ENCODE measurements around the gene ANXA11. TPM values are rescaled to one million over a fixed set of nuclear protein-coding genes. Genes with fewer than 3 reads are reported as not detected.
"Not testable (repeated sequence)": the region's sequence is repeated elsewhere in the genome, so short reads cannot be mapped to it uniquely, and the experiment has no call there.

ANXA11 gene
- total RNA-seq, result 100 to 1,000 TPM; 211 to 217 TPM
- 292 TPM for polyA plus RNA-seq

- POLR2A ChIA-PET, result interaction anchor here (0.5 to 5.2 kb wide), 4 partner anchors 9 to 21 kb away, joined by 3 to 66 read pairs (median 4); no protein-coding TSS in a partner anchor
- Histone ChIP-seq H3K4me3 (ENCODE audit: low read length) (peak within 1 kb of the TSS; percentile 80), H3K27me3 (ENCODE audit: insufficient read depth, low read length, poor library complexity, severe bottlenecking) (no peaks in the 10 kb centered on the region), H3K4me1 (ENCODE audit: insufficient read depth, low read length) (peaks cover 50% of the 10 kb centered on the region), H3K9me3 (ENCODE audit: low read length) (no peaks in the 10 kb centered on the region), H3K27ac (ENCODE audit: low read depth, low read length) (peak within 1 kb of the TSS; percentile 74), H3K36me3 (ENCODE audit: insufficient read depth, low read length) (no peaks in the 10 kb centered on the region)
- DNase-seq, result peak; percentile 81 to 91 (median 81)
- Mint-ChIP-seq H3K4me3 (peak within 1 kb of the TSS; percentile 82 to 97 (median 94)), H3K27me3 (no peaks in the 10 kb centered on the region), H3K9me3 (no peaks in the 10 kb centered on the region), H3K27ac (peak within 1 kb of the TSS; percentile 92 to 97 (median 95)), H3K36me3 (peaks cover 0 to 22% (median 6%) of the 10 kb centered on the region in 3 donors), H3K4me1 (peaks cover 48 to 55% (median 54%) of the 10 kb centered on the region in 3 donors)
- CTCF ChIA-PET, result interaction anchor here (1.0 to 4.9 kb wide), 2 partner anchors 18 to 62 kb away, joined by 3 to 50 read pairs; no protein-coding TSS in a partner anchor
Observed at GRCh38 chr10:80205477-80206276, at the start of gene ANXA11. Gene ANXA11, minus strand, starts transcription at chr10:80205537. Its CDS starts 32,676 bp downstream, at chr10:80172861.

- H3K4me3 Mint-ChIP-seq; H3K27ac Mint-ChIP-seq; H3K4me3 ChIP-seq (ENCODE audit: low read length); H3K9me3 ChIP-seq (ENCODE audit: low read length); H3K36me3 Mint-ChIP-seq; H3K27me3 Mint-ChIP-seq; CTCF ChIA-PET; POLR2A ChIA-PET; H3K4me1 ChIP-seq (ENCODE audit: insufficient read depth, low read length); H3K9me3 Mint-ChIP-seq; H3K27me3 ChIP-seq (ENCODE audit: insufficient read depth, low read length, poor library complexity, severe bottlenecking); H3K27ac ChIP-seq (ENCODE audit: low read depth, low read length); H3K36me3 ChIP-seq (ENCODE audit: insufficient read depth, low read length); DNase-seq: not testable (repeated sequence)
- peaks cover 5 to 12% (median 8%) of the 10 kb centered on the region in 3 donors for H3K4me1 Mint-ChIP-seq
Observed at GRCh38 chr10:80254726-80255125, 49.4 kb upstream of the ANXA11 start.

GRCh38 chr10:80253963-80254271, 48.6 kb upstream of the ANXA11 start:
- POLR2A ChIA-PET; CTCF ChIA-PET; H3K4me1 ChIP-seq (ENCODE audit: insufficient read depth, low read length); H3K27ac ChIP-seq (ENCODE audit: low read depth, low read length); H3K4me3 Mint-ChIP-seq; H3K9me3 ChIP-seq (ENCODE audit: low read length); DNase-seq; H3K4me3 ChIP-seq (ENCODE audit: low read length); H3K36me3 Mint-ChIP-seq; H3K9me3 Mint-ChIP-seq; H3K36me3 ChIP-seq (ENCODE audit: insufficient read depth, low read length); H3K27me3 Mint-ChIP-seq; H3K27me3 ChIP-seq (ENCODE audit: insufficient read depth, low read length, poor library complexity, severe bottlenecking): not testable (repeated sequence)
- Mint-ChIP-seq H3K4me1 (peaks cover 5 to 12% (median 8%) of the 10 kb centered on the region in 3 donors), H3K27ac (peak overlapping the region in 1 of 8 donors; percentile 59)

GRCh38 chr10:80253266-80253962, 48.1 kb upstream of the ANXA11 start:
- CTCF ChIA-PET, result no interaction called here
- Histone ChIP-seq H3K27me3 (ENCODE audit: insufficient read depth, low read length, poor library complexity, severe bottlenecking) (no peaks in the 10 kb centered on the region), H3K4me1 (ENCODE audit: insufficient read depth, low read length) (no peaks in the 10 kb centered on the region), H3K4me3 (ENCODE audit: low read length) (no peak overlapping the region), H3K9me3 (ENCODE audit: low read length) (no peaks in the 10 kb centered on the region), H3K27ac (ENCODE audit: low read depth, low read length) (no peak overlapping the region), H3K36me3 (ENCODE audit: insufficient read depth, low read length) (no peaks in the 10 kb centered on the region)
- Mint-ChIP-seq H3K4me3 (peak overlapping the region in 2 of 7 donors; percentile 12 to 64), H3K9me3 (no peaks in the 10 kb centered on the region), H3K27me3 (peaks cover 0 to 3% of the 10 kb centered on the region in 2 donors), H3K36me3 (no peaks in the 10 kb centered on the region), H3K4me1 (peaks cover 5 to 12% (median 8%) of the 10 kb centered on the region in 3 donors), H3K27ac (peak overlapping the region in 5 of 8 donors; percentile 2 to 89 (median 59))
- POLR2A ChIA-PET, result no interaction called here
- no peak for DNase-seq

- Mint-ChIP-seq H3K9me3 (no peaks in the 10 kb centered on the region), H3K27me3 (peaks cover 0 to 3% of the 10 kb centered on the region in 2 donors), H3K4me3 (no peak overlapping the region), H3K27ac (peak overlapping the region in 1 of 8 donors; percentile 17), H3K36me3 (no peaks in the 10 kb centered on the region), H3K4me1 (peaks cover 5 to 12% (median 8%) of the 10 kb centered on the region in 3 donors)
- no peaks in the 10 kb centered on the region for H3K36me3 ChIP-seq (ENCODE audit: insufficient read depth, low read length)
- no peak overlapping the region for H3K4me3 ChIP-seq (ENCODE audit: low read length)
- POLR2A ChIA-PET, result no interaction called here
- CTCF ChIA-PET, result no interaction called here
- H3K27me3 ChIP-seq (ENCODE audit: insufficient read depth, low read length, poor library complexity, severe bottlenecking), result no peaks in the 10 kb centered on the region
- DNase-seq, result no peak
- H3K27ac ChIP-seq (ENCODE audit: low read depth, low read length), result no peak overlapping the region
- no peaks in the 10 kb centered on the region for H3K4me1 ChIP-seq (ENCODE audit: insufficient read depth, low read length)
- no peaks in the 10 kb centered on the region for H3K9me3 ChIP-seq (ENCODE audit: low read length)
Observed at GRCh38 chr10:80252296-80252887, 47.1 kb upstream of the ANXA11 start.

- H3K27ac Mint-ChIP-seq; H3K4me3 Mint-ChIP-seq; CTCF ChIA-PET; H3K27me3 ChIP-seq (ENCODE audit: insufficient read depth, low read length, poor library complexity, severe bottlenecking); H3K4me1 ChIP-seq (ENCODE audit: insufficient read depth, low read length); H3K36me3 ChIP-seq (ENCODE audit: insufficient read depth, low read length); H3K36me3 Mint-ChIP-seq; H3K9me3 Mint-ChIP-seq; H3K27ac ChIP-seq (ENCODE audit: low read depth, low read length); DNase-seq; H3K4me3 ChIP-seq (ENCODE audit: low read length); H3K9me3 ChIP-seq (ENCODE audit: low read length); H3K27me3 Mint-ChIP-seq; POLR2A ChIA-PET: not testable (repeated sequence)
- peaks cover 5 to 12% (median 8%) of the 10 kb centered on the region in 3 donors for H3K4me1 Mint-ChIP-seq
Observed at GRCh38 chr10:80251703-80252280, 46.5 kb upstream of the ANXA11 start.

- H3K9me3 Mint-ChIP-seq; H3K36me3 ChIP-seq (ENCODE audit: insufficient read depth, low read length); H3K9me3 ChIP-seq (ENCODE audit: low read length); DNase-seq; CTCF ChIA-PET; H3K27ac ChIP-seq (ENCODE audit: low read depth, low read length); H3K4me3 Mint-ChIP-seq; H3K27me3 Mint-ChIP-seq; POLR2A ChIA-PET; H3K4me3 ChIP-seq (ENCODE audit: low read length); H3K27ac Mint-ChIP-seq; H3K4me1 ChIP-seq (ENCODE audit: insufficient read depth, low read length); H3K36me3 Mint-ChIP-seq; H3K27me3 ChIP-seq (ENCODE audit: insufficient read depth, low read length, poor library complexity, severe bottlenecking): not testable (repeated sequence)
- peaks cover 5 to 12% (median 8%) of the 10 kb centered on the region in 3 donors for H3K4me1 Mint-ChIP-seq
Observed at GRCh38 chr10:80250399-80250798, 45.1 kb upstream of the ANXA11 start.

- H3K27ac Mint-ChIP-seq; H3K27me3 Mint-ChIP-seq; H3K27ac ChIP-seq (ENCODE audit: low read depth, low read length); H3K9me3 Mint-ChIP-seq; POLR2A ChIA-PET; CTCF ChIA-PET; H3K36me3 Mint-ChIP-seq; H3K9me3 ChIP-seq (ENCODE audit: low read length); H3K4me3 Mint-ChIP-seq; DNase-seq; H3K4me3 ChIP-seq (ENCODE audit: low read length); H3K27me3 ChIP-seq (ENCODE audit: insufficient read depth, low read length, poor library complexity, severe bottlenecking); H3K36me3 ChIP-seq (ENCODE audit: insufficient read depth, low read length); H3K4me1 ChIP-seq (ENCODE audit: insufficient read depth, low read length): not testable (repeated sequence)
- peaks cover 5 to 12% (median 8%) of the 10 kb centered on the region in 3 donors for H3K4me1 Mint-ChIP-seq
Observed at GRCh38 chr10:80249906-80250305, 44.6 kb upstream of the ANXA11 start.
